GM15510 (cell line): Measurements from ENCODE around the gene RNF121.

Source experiments
- POLR2A ChIP-seq: IDR thresholded peaks from 3 replicates; pipeline ENCODE4 v1.6.1; 2011; ENCODE audit warnings: borderline replicate concordance; ENCODE audit not compliant: insufficient read length; ENCODE audit errors: extremely low read depth

Gene RNF121

GRCh38 chr11:72036687-72037086, 107.8 kb downstream of the RNF121 start:
- no peak for TF ChIP-seq POLR2A

- TF ChIP-seq POLR2A = no peak
Measured at GRCh38 chr11:72037554-72038311, 108.9 kb downstream of the RNF121 start.

DNA sequence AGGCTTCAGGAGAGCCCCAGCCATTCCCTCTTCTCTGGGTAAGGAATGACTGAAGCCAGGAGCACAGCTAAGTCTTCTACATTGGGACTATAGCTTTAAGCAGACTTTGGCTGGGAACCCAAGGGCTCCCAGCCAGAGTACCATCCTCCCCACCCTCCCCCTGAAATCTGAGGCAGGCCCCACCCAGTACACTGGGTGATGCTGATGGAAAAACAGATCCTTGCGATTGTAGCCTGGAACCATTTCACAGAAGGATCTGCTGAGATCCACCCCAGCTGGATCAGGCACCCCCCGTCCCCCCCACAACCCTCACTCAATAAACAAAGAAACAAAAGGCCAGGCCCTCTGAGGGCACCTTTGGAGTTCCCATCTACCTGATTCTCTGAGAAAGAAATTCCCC, 109.6 kb downstream of the RNF121 start:
- no peak for TF ChIP-seq POLR2A

GRCh38 chr11:72039031-72039855, 110.4 kb downstream of the RNF121 start:
- no peak for TF ChIP-seq POLR2A

- no peak for TF ChIP-seq POLR2A
Measured at GRCh38 chr11:72039856-72040401, 111.1 kb downstream of the RNF121 start.

- no peak for TF ChIP-seq POLR2A
Measured at GRCh38 chr11:72040491-72041363, 111.9 kb downstream of the RNF121 start.

DNA sequence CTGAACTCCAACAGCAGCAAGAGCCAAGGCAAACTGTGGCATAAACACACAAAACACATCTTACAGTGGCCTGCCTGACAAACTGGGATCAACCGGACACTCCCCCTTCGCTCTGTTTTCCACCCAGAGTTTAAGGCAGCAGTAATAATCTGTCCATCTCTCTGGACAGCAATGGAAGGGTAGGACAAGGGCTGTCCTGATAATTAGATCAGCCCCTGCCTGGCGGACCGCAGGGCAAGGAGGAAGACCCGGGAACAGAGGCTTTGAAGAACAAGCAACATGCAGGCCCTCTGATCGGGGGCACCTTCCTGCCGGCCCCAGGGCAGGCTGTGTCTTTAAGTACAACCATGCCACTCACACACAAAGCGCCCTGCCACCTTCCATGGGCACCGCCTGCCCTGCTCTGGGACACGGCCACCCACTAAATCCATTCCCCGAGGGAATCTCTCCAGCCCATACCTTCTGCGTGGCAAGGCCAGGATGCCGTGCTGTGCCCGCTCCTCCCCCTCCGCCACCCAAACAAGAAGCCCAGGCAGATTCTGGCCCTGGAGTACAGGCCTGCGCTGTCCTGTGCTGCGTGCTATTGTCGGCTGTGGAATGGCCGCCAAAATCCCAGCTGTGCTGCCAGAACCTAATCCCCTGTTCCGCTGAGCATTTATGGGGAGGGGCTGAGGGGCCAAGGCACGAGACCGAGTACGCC, 112.7 kb downstream of the RNF121 start:
- no peak for TF ChIP-seq POLR2A

- TF ChIP-seq POLR2A = no peak
Measured at GRCh38 chr11:72042064-72042745, 113.4 kb downstream of the RNF121 start.

DNA sequence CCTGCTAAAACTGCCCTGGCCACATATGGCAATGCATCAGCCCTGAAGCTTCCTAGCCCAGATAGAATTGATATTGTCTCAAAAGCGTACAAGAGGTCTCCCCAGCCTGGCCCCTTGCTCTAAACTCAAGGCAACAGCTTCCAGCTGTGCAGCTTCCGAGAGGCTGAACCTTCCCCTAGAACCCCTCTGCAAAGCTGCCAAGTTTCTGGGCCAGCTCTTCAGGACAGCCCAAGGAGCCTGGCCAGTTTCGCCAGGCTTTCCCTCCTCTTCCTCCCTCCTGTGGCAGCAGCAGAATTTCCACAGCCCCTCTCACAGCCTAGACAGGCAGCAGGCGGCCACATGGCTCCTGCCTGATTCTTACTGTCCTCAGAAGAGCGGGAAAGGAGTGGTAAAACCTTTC, 117.0 kb downstream of the RNF121 start:
- no peak for TF ChIP-seq POLR2A
